LNCaP clone FGC (cell line): ENCODE measurements around the gene TRAPPC8.
"Not testable (repeated sequence)": the region's sequence is repeated elsewhere in the genome, so short reads cannot be mapped to it uniquely, and the experiment has no call there.

ENCODE experiments used
- DNase-seq: peaks from one replicate; pipeline ENCODE4 v3.0.0-alpha.2; 2011; ENCODE audit warnings: low read depth
- H3K4me3 ChIP-seq: 2 replicates; pipeline ENCODE4 v1.5.1; 2011; ENCODE audit warnings: mild to moderate bottlenecking, low read depth, low read length, control low read depth
- TF ChIP-seq, protein P1 (sequence below): IDR thresholded peaks from 2 replicates; pipeline ENCODE4 v1.5.1; 2012; ENCODE audit warnings: mild to moderate bottlenecking; ENCODE audit not compliant: control insufficient read depth, insufficient read depth; ENCODE audit errors: extremely low read depth

Gene TRAPPC8

DNA sequence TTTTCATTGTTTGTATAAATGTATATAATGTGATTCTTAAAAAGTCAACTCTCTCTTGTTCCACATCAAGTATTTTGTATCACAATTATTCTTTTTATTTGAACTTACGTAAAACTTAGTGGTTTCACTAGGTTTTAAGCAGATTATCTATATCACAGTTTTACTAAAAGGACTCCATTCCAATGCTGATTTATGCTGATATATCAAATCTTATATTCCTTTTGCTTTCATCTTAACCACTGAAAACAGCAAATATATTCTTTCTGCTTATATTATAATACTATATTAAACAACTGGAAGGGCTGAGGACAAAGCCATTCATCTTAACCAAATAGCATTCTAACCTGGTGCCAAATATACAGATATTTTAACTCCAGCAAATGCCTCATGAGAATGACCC, 24.2 kb downstream of the TRAPPC8 start:
- TF ChIP-seq, protein P1, sequence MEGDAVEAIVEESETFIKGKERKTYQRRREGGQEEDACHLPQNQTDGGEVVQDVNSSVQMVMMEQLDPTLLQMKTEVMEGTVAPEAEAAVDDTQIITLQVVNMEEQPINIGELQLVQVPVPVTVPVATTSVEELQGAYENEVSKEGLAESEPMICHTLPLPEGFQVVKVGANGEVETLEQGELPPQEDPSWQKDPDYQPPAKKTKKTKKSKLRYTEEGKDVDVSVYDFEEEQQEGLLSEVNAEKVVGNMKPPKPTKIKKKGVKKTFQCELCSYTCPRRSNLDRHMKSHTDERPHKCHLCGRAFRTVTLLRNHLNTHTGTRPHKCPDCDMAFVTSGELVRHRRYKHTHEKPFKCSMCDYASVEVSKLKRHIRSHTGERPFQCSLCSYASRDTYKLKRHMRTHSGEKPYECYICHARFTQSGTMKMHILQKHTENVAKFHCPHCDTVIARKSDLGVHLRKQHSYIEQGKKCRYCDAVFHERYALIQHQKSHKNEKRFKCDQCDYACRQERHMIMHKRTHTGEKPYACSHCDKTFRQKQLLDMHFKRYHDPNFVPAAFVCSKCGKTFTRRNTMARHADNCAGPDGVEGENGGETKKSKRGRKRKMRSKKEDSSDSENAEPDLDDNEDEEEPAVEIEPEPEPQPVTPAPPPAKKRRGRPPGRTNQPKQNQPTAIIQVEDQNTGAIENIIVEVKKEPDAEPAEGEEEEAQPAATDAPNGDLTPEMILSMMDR, result no peak
- DNase-seq, result no peak
- H3K4me3 ChIP-seq, result no peak overlapping the region

DNA sequence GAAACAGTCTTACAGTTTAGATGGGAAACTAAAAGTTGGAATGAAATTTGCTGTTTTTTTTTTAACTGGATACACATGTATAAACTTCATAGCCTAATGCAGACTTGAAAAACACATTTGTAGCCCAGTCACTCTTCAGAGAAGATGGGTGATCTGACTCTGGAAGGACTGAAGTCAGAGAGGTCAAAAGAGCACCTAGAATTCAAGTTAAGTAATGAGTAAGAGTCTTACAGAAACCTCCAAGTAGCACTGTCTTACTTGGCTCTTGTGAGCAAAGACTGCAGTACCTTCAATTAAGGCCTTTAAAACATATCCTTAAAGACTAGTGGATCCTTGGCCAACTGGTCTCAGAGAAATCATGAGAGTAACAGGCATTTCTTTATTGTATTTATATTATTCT, 41.9 kb downstream of the TRAPPC8 start:
- DNase-seq, result no peak
- no peak overlapping the region for H3K4me3 ChIP-seq
- TF ChIP-seq, protein P1, result no peak

- not testable (repeated sequence) for H3K4me3 ChIP-seq, DNase-seq
These were observed 43.2 kb downstream of the TRAPPC8 start for GRCh38 chr18:31899771-31900170.

- no peak for DNase-seq
- TF ChIP-seq, protein P1, result no peak
- H3K4me3 ChIP-seq, result no peak overlapping the region
These were observed 50.0 kb downstream of the TRAPPC8 start for GRCh38 chr18:31892936-31893335.

GRCh38 chr18:31891566-31891965, 51.4 kb downstream of the TRAPPC8 start:
- TF ChIP-seq, protein P1, result no peak
- H3K4me3 ChIP-seq, result no peak overlapping the region
- DNase-seq, result no peak

DNA sequence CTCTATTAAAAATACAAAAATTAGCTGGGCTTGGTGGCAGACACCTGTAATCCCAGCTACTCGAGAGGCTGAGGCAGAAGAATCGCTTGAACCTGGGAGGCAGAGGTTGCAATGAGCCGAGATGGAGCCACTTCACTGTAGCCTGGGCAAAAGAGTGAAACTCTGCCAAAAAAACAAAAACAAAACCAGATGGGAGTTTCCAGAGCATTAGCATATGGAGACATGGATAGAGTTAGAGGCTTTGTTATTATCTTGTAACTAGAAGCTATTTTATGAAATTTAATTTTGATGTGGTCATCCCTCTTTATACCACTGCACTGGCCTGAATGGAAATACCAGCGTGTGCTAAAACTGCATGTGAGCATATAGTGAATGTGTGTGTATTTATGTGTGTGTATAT, 58.9 kb downstream of the TRAPPC8 start:
- no peak for DNase-seq
- TF ChIP-seq, protein P1, result no peak
- no peak overlapping the region for H3K4me3 ChIP-seq

DNA sequence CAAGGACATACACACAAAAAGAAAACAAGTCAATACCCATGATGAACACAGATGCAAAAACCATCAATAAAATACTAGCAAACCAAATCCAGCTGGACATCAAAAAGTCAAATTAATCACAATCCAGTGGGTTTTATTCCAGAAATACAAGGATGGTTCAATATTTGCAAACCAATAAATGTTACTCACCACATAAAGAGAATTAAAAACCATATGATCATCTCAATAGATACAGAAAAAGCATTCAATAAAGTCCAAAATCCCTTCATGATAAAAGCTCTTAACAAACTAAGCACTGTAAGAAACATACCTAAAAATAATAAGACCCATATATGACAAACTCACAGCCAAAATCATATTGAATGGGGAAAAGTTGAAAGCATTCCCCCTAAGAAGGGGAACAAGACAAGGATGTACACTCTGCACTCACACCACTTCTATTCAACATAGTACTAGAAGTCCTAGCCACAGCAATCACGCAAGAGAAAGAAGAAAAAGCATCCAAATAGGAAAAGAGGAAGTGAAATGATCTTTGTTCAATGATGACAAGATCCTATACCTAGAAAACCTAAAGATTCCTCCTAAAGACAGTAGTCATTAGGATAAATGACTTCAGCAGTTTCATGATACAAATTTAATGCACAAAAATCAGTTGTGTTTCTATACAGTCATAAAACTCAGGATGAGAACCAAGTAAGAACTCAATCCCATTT, 62.6 kb downstream of the TRAPPC8 start:
- no peak overlapping the region for H3K4me3 ChIP-seq
- no peak for DNase-seq
- TF ChIP-seq, protein P1, result no peak
